ENCODE measurements around the gene ACBD4.

Gene ACBD4

GRCh38 chr17:45138911-45139532, 3.5 kb downstream of the ACBD4 start:
- no peak for DNase-seq

DNA sequence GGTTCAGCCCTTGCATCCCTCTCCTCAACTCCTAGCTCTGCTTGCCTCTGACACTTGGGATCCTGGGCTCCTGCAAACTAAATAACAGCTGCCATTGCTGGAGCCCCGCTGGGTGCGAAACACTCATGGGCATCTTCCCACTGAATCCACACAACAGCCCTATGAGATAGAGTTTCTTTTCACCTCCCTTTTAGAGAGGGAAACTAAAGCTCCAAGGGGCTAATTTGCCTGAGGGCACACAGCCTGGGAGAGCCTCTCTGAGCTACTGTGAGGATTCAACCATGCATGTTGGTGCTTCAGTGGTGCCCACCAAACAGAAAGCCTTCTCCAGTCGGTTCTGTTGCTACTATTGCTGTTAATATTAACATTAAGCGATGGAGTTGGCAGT, 4.0 kb downstream of the ACBD4 start:
- DNase-seq, result no peak

DNA sequence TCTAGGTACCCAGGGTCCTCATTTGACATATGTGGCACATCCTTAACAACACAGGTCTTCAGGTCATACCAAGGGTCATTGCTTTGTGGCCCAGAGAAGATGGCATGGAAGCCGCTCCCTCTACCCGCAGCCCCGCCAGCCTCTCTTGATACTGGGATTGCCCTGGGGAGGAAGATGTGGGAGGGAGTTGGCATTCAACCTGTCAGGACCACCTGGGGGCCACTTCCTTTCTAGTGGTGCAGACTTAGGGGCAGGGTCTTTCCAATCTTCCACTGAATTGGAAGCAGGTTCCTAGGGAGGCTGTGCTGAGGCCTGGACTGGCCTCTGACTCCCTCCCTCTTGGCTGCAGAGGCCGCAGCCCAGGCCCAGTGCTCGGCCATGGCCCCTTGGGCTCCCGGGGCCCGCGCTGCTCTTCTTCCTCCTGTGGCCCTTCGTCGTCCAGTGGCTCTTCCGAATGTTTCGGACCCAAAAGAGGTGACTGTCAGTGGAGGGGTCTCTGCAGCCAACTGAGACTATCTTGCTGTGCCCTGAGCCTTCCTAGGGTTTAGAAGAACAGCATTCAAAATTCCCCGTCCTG, 7.7 kb downstream of the ACBD4 start:
- DNase-seq, result no peak

DNA sequence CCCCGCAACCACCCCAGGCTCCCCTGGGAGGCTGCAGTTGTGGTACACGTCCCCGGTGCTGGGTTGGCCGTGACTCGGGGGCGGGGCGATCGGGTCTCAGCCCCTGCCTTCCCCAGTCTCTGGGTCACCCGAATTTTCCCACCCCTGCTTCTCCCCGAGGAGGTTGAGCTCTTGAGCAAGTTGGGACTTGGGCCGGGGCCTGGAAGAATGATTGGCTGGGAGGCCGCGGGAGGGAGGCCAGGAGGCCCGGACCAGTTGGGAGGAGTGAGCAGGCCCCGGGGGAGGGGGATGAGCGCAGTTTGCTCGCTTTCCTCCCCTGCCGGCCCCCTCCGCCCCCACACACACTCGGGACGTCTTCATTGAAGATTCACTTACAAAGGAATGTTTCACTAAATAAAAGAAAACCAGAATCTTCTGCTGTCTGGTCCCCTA, 8.3 kb downstream of the ACBD4 start:
- DNase-seq, result no peak

- no peak for DNase-seq
These were observed 8.9 kb downstream of the ACBD4 start for GRCh38 chr17:45144199-45145034.

- no peak for DNase-seq
These were observed 9.5 kb downstream of the ACBD4 start for GRCh38 chr17:45145035-45145389.

GRCh38 chr17:45146166-45146565, 10.7 kb downstream of the ACBD4 start:
- DNase-seq, result no peak

DNA sequence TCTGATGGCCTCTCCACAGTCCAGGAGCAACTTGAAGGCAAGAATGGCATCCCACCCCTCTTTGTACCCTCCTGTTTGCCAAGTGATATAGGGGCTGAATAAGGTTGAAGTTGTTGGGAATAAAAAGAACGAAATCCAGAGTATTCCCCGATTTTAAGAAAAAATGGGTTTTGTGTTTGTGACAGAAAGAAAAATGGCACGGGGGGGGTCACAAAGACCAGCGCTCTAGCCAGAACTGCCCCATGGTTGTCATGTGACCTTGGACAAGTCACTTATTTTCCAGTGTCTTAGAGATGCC, 11.1 kb downstream of the ACBD4 start:
- DNase-seq, result no peak

GRCh38 chr17:45146890-45147580, 11.5 kb downstream of the ACBD4 start:
- peak; percentile 83 to 93 for DNase-seq

DNA sequence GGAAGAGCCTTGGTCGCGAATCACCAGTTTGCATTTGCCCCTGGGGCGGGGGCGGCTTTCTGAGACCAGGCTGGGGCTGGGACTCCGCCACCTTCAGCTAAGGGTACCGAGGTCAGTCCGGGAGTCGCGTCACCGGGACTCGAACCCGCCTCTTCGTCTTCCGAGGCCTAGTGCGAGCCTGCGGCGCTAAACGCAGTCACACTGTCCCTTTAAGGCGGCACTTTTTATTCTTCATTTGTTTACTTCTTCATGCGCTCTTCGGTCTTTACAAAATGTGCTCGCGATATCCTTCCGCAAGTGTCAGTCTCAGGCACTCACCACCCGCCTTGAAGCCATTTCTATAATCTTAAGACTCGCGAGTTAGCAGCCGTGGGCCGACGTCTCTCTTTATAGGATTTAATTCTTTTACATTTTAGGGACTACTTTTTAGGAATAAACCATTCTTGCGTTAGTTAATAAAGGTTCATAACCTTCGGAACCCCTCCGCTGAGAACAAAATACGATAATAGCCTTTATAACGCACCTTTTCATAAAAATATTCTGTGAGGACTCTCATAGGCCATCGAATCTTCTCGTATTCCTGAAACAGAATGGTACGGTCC, 12.2 kb downstream of the ACBD4 start:
- peak; percentile 92 to 96 for DNase-seq

DNA sequence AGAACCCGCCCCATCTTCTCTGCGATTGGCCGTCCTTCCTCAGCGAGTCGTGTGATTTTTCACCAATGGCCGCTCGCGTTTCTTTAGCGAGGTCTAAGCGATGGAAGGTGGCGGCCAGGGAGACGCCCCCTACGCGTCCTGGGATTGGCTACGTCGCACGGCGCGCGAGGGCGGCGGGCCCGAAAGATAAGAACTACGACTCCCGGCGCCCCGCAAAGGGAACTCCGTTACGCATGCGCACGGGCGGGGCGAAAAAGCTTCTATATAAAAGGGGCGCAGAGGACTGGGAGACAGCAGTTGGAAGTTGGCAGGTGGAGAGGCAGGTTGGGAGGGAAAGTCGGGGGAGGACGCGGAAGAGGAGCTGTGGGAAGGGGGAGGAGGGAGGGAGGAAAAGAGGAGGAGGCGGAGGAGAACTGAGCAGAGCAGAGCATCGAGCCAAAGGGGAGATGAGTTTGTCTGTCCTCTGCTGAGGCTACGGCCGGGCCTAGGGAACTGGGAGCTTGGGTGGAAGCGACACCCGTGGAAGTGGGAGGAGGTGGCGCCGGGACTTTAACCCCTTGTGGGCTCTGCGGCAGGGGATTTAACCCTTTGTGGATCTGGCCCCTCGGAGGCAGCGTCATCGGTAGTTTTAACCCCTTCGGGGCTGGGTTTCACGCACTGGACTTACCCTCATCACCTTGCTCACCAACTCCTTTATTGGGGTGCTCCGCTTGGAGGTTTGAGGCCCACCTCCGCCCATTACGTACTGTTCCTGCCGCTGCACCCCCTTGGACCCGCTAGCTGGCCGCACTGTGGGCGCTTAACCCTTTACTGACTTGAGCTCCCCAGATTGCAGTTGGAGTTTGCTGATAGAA, 12.9 kb downstream of the ACBD4 start, which contains the start of gene HEXIM1:
TSS of gene HEXIM1 (plus strand) at position 293 of the 854 bp plus-strand sequence. CDS start 716 bp downstream, outside the sequence.
- DNase-seq, result peak; percentile 99 to 100

- DNase-seq, result peak; percentile 87
These were observed 13.7 kb downstream of the ACBD4 start for GRCh38 chr17:45149037-45149668.

- DNase-seq, result peak; percentile 63 to 67
These were observed 14.5 kb downstream of the ACBD4 start for GRCh38 chr17:45149669-45150664.

DNA sequence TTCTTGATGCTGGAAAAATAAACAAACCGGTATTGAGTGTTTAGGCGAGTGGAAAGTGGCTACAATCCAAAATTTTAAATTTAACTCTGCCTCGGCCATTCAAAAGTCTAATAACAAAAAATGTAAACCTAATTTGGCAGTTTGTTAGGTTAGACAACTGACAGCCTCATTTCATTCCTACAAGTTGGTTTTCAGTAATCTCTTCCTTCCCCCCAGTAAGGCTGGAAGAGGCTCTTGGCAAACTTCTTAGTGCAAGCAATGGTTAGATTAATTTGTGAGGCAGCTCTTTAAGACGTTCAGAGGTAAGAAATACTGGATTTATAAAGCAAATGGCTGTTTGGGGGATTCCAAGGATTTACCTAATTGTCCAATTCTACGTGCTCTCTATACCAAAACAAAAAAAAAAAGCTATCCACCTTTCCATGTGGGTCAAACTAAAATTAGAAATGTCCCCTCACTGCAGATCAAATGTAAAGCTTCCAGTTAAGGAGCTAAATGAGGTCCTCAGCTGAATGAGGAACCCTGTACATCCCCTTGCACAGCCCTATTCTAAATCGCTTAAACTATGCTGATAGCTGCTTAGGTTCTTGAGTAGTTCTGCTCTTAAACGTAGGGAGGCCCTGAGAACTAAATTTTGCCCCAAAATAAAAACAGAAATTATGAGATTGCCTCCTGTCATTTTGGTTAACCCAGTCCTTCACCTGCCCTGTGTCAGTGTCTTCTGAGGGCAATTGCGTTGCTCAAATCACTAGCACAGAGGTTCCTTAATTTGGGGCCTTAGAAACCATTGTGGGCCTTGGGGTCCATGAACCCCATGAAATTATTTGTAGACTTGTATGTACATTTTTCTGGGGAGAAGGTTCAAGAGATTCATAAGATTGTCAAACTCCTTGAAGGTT, 15.7 kb downstream of the ACBD4 start:
- DNase-seq, result peak; percentile 38 to 66

- no peak for DNase-seq
These were observed 19.5 kb downstream of the ACBD4 start for GRCh38 chr17:45155029-45155428.

DNA sequence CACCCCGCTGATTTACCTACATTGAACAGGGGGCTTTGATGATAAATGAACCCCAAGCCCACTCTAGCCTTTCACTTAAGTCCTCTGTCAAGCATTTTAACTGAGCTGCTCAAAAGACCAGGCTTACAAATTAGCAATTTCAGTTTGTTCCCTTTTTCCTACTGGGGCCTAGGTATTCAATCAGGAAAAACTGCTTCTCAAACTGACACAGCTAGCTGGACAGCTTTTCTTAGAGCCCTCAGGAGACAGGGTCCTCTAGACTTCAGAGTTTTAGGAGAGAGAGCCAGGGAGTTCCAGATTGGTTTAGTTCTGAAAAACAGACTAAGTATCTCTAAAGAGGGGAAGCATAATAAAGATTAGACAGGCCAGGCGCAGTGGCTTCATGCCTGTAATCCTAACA, 20.0 kb downstream of the ACBD4 start:
- DNase-seq, result peak; percentile 19 to 26

GRCh38 chr17:45156242-45156641, 20.8 kb downstream of the ACBD4 start:
- no peak for DNase-seq

DNA sequence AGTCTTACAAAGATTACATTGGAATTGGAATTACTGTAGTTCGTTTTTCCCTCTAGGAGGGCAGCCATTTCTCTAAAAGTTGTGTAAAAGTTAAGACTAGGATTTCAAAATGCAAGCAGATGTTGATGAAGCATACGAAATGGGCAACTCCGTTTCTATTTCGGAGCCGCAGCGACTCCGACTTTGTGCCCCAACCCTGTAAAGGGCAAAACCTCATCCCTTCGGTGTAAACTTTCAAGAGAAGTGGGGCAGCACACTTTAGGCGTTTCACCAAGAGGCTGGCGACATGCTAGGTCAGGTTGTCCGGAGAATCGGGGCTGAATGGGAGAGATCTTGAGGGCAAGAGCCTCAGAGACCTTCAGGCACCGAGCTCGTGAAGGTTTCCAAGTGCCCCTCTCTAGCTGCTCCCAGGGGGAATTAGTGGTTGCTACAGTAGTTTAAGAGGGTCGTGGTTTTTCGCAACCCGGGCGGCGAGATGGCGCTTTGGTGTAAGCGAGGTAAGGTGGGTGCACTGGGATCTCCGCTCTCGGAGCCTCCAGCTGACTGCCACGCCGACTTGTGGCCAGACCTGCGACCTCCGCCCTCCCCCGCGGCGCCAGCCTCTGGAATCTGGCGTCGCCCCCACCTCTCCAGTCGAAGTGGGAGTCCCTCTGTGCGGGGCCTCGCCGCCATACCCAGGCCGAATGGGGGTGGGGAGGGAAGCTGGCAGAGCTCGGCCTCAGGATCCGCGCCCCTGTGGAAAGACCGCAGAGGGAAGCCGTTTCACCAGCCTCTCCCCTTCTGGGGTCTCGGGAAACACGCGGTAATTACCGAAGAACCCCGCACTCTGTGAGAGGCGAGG, 25.2 kb downstream of the ACBD4 start:
- DNase-seq, result peak; percentile 42 to 57
